GM21717 (cell line): ENCODE results near the gene NDUFAF4.

Experiments
- ATAC-seq: cut with Tn5 transposase; IDR thresholded peaks from one replicate; pipeline ENCODE4 v1.9.1; 2021; ENCODE audit warnings: mild to moderate bottlenecking, moderate library complexity; ENCODE audit not compliant: unreplicated experiment

NDUFAF4 gene

DNA sequence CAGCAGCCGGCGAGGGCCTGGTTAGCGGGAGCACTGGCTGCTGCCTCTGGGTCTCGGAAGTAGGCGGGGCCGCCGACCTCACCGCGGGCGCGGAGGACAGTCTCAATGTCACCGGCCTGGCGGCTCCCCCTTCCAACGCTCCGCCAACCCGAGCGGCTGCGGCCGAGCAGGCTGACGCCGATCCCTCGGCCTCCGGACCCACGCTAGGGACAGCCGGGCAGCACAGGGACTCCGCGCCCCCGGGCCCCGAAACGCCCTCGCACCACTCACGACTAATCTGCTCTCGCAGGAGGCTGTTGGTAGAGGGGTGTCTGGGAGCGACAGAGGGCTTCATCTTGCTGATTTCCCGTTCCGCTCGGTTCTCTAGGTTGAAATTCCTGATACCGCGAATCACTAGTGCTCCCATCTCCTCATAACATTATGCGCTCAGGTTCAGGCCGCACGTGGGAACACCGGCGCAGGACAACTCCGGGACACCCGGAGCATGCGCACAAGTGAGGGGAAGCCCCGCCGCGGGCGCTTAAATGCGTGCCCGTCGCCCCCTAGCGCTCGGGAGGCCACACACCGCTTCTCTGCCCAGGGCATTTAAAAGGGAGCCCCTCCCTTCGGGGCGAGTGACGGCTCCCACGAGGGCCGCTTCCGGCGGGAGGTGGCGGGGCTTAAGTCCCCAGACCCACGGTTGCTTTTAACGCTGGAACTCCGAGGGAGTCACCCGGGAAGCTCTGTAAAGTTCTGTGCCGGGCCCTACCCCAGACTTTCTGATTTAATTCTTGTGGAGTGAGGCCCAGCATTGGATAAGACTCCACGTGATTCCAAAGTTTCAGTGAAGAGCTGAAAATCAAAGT lies at the start of gene NDUFAF4:
TSS of gene NDUFAF4 (minus strand) at position 496 of the 845 bp plus-strand sequence. CDS start at position 406, 90 bp downstream.
- peak; percentile 93 for ATAC-seq

DNA sequence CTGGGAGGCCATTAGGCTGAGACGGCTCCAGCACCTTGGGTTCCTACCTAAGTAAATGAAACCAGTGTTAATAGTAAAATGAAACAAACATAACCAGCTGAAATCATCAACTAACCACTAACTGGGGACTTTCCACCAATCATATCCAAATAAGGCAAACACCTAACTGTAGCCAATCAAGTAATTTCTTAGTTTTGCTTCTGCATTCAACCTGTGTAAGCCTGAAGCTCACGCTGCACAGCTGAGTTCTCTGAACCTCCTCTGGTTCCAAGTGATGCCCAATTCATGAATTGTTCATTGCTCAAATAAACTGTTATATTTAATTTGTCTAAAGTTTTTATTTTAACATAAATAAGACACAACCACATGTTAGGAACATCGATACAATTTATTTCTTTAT lies 49.4 kb upstream of the NDUFAF4 start:
- peak; percentile 98 for ATAC-seq

- no peak for ATAC-seq
Measured at GRCh38 chr6:96943555-96944215, 46.0 kb upstream of the NDUFAF4 start.

DNA sequence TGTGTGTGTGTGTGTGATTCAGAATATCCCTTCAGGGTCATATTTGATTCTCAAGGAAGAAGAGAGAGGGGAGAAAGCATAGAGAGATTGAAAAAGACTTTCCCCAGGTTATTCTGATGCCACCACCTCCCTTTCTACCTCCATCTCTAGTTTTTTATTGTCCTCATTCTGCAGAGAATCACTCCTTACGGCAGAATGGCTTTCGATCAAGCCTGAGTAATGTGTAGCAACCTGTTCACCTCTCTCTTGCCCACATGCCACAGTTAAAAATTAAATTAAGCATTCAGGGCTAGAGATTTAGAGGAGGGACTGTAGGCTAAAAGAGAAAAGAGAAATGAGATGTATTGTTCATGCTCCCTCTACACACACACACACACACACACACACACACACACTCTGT lies 45.0 kb upstream of the NDUFAF4 start:
- ATAC-seq = no peak

GRCh38 chr6:96940322-96940721 lies 42.6 kb upstream of the NDUFAF4 start:
- ATAC-seq = no peak

DNA sequence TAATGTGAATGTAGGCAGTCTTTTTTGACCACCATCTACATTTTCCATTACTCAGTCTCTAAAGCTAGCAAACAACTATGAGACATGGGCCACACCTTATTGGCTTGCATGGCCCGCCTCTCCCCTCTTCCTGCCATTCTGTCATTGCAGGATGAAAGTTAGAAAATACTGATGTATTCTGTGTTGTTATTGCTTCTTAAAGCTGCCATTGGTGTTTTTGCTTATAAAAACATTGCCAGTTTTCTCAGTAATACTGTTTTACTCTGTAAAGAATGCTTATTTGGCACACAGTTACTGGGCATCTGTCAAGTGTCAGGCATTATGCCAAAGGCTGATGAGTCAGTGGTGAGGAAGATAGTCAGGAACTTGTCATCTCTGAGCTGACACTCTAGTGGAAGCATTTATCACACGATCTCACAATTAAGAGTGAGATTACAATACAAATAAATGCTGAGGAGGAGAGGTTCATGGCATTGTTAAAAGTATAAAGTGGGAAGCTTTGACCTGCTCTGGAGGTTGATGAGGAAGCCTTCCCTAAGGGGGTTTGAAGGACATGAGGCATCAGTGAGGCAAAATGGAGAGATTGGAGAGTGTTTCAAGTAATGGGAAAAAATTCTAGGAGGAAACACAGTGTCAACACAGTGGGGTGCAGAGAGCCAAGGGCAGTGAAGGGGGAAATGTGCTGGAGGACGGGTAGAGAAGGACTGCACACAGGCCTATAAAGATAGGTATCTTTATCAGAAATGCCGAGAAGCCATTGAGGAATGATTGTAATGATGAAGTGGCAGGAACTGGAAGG lies 41.5 kb upstream of the NDUFAF4 start:
- no peak for ATAC-seq

DNA sequence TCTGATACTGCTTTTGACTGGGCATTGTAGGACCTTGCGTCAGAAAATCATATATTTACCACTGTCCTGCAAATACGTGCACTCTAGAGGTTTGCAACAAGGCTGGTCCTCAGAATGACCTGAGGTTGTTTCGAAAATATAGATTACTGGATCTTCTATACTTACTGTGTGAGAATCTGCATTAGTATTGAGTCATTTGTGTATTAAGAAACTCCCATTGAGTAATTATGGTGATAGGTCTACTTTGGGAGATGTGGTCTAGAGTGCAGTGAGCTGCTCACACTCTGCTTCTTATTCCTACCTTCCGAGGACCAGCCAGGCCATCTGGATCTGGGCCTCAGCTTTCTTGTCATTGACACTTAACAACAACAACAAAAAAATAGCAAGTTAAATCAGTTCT lies 36.4 kb upstream of the NDUFAF4 start:
- ATAC-seq = no peak

- no peak for ATAC-seq
Measured at GRCh38 chr6:96931198-96931597, 33.5 kb upstream of the NDUFAF4 start.

DNA sequence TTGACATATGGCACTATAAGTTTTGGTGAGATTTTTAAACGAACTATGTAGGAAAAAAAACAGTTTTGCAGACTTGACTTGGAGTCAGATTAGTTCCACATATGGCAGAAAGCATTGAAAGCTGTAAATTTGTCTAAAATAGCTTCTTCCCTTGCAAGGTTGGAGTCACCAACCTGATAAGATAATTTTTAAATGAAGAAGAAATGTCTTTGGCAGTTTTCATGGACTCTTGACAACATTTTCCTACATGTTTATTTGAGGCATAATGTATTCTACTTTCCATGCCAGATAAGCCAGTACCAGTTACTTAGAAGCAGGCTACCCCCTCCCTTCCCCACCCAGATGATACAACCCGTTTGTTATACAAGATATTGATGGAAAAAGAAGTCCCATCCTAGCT lies 32.0 kb upstream of the NDUFAF4 start:
- ATAC-seq = no peak

DNA sequence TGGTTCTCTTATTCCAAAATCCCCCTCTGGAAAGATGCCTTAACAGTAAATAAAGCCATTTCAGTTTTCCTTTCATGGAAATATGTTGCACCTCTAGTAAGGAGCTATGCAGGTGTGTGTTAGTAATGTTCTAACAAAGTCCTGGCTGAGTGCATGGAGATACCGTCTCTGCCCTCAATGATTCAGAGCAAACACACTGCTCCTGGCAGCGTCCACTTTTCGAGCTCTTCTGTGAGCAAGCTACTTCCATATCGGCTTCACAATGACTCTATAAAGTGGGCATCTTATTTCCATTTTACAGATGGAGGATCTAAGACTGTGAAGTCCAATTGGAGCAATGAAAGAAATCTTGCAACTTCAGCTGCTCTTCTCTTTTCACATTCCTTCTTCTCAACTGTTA lies 30.0 kb upstream of the NDUFAF4 start:
- ATAC-seq = no peak

GRCh38 chr6:96926425-96926824 lies 28.7 kb upstream of the NDUFAF4 start:
- no peak for ATAC-seq

DNA sequence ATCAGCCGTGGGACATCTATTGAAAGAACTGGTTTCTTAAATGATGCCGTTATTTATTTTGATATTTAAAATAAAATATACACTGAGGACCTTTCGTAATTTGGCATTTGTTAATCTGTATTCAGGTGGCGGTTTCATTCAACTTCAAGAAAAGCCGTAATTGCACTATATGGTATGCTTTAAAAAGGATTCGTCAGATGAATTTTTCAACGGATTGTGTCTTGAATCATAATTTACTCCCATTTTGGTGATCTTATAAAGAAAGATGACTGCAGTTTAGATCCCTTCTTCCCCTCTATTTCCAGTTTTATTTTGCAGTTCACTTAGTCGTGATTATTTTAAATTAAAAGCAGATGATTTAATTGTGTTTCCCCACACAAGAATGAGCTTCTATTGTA lies 27.6 kb upstream of the NDUFAF4 start:
- no peak for ATAC-seq

GRCh38 chr6:96923871-96924493 lies 26.3 kb upstream of the NDUFAF4 start:
- ATAC-seq = peak; percentile 85

DNA sequence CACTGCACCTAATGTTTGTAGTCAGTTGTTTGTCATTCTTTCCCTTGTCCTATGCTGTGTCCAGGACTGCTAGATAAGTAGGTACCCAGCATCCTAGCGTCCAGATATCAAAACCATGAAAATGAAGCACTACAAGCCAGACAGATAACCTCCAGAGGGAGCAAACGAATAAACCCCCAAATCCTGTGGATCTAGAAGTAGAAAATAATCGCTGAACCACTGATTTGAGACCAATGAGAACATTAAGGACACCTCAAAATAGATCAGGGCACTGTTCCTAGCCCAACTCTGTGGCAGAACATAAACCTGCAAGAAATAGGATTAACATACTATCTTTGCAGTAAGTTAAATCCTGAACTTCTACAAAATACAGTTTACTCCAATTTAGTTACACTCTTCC lies 25.7 kb upstream of the NDUFAF4 start:
- ATAC-seq = no peak

GRCh38 chr6:96917098-96917497 lies 19.4 kb upstream of the NDUFAF4 start:
- ATAC-seq = no peak

GRCh38 chr6:96913621-96914020 lies 15.9 kb upstream of the NDUFAF4 start:
- ATAC-seq = no peak

GRCh38 chr6:96911751-96912150 lies 14.1 kb upstream of the NDUFAF4 start:
- no peak for ATAC-seq

DNA sequence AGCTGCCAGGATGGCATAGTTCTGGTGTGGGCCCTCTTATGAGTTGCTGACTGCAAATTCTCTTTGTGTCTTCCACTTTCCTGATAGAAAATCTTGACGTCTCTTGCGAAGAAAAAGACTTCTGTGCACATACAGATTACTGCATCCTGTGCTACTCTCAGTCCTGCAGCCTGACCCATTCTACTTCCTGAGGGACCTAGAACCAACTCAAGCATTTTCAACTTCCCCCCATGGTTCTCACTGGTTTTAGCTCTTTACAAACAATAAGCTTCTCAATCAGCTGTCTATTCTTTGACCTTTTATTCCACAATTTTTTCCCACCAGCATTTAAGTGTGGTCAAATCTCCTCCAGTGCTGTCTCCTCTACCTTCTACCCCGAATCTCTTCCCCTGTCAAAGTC lies 13.5 kb upstream of the NDUFAF4 start:
- no peak for ATAC-seq

DNA sequence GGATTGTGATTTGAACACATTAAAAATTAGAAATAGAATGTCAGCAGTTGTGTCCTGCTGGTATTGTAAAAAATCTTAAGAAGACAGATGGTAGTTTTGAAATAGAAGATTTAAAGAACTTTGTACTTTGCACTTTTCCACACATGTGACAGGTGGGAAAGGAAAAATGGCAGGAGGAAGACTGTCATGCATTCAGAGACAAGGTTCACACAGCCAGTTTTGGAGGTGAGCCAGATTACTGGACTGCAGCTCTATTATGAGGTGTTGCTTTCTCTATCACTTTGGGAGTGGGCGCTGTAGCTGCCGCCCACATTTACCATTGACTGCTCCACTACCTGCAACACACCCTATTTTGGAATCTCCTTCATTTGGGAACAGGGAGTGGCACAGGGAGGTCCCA lies 12.1 kb upstream of the NDUFAF4 start:
- no peak for ATAC-seq

DNA sequence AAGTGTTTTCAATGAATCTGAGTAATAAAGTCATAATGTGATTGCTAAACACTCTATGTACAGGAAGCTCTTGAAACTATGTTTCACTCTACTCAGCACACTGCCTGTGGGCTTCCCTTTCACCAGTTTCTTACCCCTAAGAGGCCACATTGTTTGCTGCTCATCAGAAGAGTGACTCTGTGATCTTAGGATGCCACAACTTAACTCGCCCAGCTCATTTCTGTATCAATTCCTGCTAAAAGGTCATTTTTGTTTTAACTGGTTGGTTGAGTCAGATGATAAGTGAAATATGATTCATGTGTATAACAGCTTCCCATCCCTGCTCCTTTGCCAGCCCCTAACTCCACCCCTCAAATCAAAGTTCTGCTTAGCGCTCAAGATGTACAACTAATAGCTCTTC lies 9.8 kb upstream of the NDUFAF4 start:
- peak; percentile 95 for ATAC-seq

DNA sequence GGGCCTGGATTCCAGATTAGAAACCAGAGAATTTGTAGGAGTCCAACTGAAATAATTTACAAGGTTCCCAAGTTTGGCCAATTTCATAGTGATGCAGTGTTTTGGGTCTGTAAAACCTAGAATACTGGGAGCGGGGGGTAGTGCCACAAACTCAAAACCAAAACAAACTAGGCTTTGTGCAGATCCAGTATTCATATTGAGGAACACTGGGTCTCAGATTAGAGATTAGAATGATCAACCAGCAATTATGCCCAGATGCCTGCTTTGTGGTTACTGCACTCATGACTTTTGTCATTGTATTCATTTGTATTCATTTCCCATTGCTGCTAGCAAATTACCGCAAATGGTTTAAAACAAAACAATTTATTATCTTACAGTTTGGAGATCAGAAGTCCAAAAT lies 3.2 kb upstream of the NDUFAF4 start:
- ATAC-seq = no peak
